Mammary epithelial cell (primary cell): ENCODE results near the gene TMEM114.

ENCODE experiments used
- EZH2 ChIP-seq: IDR thresholded peaks from 2 replicates; pipeline ENCODE4 v1.6.1; 2012; ENCODE audit warnings: low read length, inconsistent platforms, borderline replicate concordance
- TF ChIP-seq, protein P1 (sequence below), 2 donors: IDR thresholded peaks in 1 of 2; conservative IDR thresholded peaks in 1 of 2; 2 replicates each; pipeline ENCODE4 v1.5.1; 2011 to 2012; ENCODE audit warnings: inconsistent platforms in 2 of 2, low read length in 2 of 2, mild to moderate bottlenecking in 2 of 2, control low read depth in 1 of 2, low read depth in 1 of 2; ENCODE audit not compliant: insufficient read depth in 1 of 2; ENCODE audit errors: extremely low read depth in 1 of 2

DNA sequence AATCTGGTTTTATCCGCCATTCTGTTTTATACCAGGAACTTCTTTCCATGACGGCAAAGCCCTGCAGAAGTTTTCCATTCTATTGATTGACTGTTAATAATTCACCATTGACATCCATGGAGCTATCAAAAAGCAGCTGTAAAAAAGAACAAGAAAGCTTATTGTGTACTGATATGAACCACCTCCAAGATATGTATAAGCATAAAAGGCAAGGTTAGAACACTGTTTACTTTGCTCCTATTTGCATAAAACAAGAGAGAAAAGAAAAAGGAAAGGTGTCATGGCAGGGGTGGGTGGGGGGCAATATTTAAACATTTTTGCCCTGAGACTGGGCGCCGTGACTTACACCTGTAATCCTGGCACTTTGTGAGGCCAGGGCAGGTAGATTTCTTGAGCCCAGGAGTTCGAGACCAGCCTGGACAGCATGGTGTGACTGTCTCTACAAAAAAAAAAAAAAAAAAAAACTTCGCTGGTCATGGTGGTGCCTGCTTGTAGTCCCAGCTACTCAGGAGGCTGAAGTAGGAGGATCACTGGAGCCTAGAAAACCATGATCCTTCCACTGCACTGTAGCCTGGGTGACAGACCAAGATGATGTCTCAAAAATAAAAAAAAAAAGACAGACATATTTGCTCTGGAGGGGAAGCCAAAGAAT lies 52.5 kb downstream of the TMEM114 start:
- TF ChIP-seq, protein P1, sequence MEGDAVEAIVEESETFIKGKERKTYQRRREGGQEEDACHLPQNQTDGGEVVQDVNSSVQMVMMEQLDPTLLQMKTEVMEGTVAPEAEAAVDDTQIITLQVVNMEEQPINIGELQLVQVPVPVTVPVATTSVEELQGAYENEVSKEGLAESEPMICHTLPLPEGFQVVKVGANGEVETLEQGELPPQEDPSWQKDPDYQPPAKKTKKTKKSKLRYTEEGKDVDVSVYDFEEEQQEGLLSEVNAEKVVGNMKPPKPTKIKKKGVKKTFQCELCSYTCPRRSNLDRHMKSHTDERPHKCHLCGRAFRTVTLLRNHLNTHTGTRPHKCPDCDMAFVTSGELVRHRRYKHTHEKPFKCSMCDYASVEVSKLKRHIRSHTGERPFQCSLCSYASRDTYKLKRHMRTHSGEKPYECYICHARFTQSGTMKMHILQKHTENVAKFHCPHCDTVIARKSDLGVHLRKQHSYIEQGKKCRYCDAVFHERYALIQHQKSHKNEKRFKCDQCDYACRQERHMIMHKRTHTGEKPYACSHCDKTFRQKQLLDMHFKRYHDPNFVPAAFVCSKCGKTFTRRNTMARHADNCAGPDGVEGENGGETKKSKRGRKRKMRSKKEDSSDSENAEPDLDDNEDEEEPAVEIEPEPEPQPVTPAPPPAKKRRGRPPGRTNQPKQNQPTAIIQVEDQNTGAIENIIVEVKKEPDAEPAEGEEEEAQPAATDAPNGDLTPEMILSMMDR (conservative IDR thresholded peaks at IDR 0.05 in 1 of 2, IDR thresholded peaks at IDR 0.05 in 1 of 2; ENCODE audit: extremely low read depth in 1 of 2, insufficient read depth in 1 of 2, low read depth in 1 of 2, low read length in 2 of 2), result no peak
- no peak for TF ChIP-seq EZH2
